Endothelial cell of umbilical vein (primary cell): ENCODE measurements around the gene AFF1.

Experiments
- CTCF ChIP-seq, 2 donors: IDR thresholded peaks; 1 replicate in 1 of 2; 2 replicates in 1 of 2; pipeline ENCODE4 v1.5.1; 2011; ENCODE audit warnings: low read length in 2 of 2, mild to moderate bottlenecking in 2 of 2, moderate library complexity in 2 of 2, control low read depth in 1 of 2, inconsistent platforms in 1 of 2, low read depth in 1 of 2; ENCODE audit not compliant: insufficient read depth in 1 of 2; ENCODE audit errors: extremely low read depth in 1 of 2
- EZH2 ChIP-seq: IDR thresholded peaks from 2 replicates; pipeline ENCODE4 v1.6.1; 2012; ENCODE audit warnings: borderline replicate concordance, low read depth, mild to moderate bottlenecking, moderate library complexity, low read length, inconsistent platforms; ENCODE audit not compliant: severe bottlenecking
- FOS ChIP-seq: IDR thresholded peaks from 2 replicates; pipeline ENCODE4 v1.6.1; 2011; ENCODE audit warnings: mild to moderate bottlenecking, low read length, moderate library complexity, borderline replicate concordance; ENCODE audit not compliant: insufficient read depth
- JUN ChIP-seq: IDR thresholded peaks from 2 replicates; pipeline ENCODE4 v1.6.1; 2011; ENCODE audit warnings: borderline replicate concordance, low read depth; ENCODE audit not compliant: insufficient read length, insufficient read depth
- MAX ChIP-seq: IDR thresholded peaks from 2 replicates; pipeline ENCODE4 v1.6.1; 2011; ENCODE audit not compliant: insufficient read depth, insufficient read length
- MYC ChIP-seq: IDR thresholded peaks from one replicate; pipeline ENCODE4 v1.6.1; 2011; ENCODE audit warnings: mild to moderate bottlenecking, low read depth, low read length
- POLR2A ChIP-seq: IDR thresholded peaks from 2 replicates; pipeline ENCODE4 v1.6.1; 2012; ENCODE audit warnings: low read depth, mild to moderate bottlenecking, control low read depth, low read length
- POLR2AphosphoS5 ChIP-seq: IDR thresholded peaks from 2 replicates; pipeline ENCODE4 v1.6.1; 2012; ENCODE audit warnings: low read depth, mild to moderate bottlenecking, control low read depth, low read length, moderate library complexity; ENCODE audit not compliant: insufficient read depth

GRCh38 chr4:86909546-86910295 lies 25.1 kb upstream of the AFF1 start:
- no peak for TF ChIP-seq EZH2
- TF ChIP-seq POLR2A: no peak
- no peak for TF ChIP-seq CTCF (IDR thresholded peaks at IDR 0.05; ENCODE audit: extremely low read depth in 1 of 2, insufficient read depth in 1 of 2, low read depth in 1 of 2, low read length in 2 of 2)
- no peak for TF ChIP-seq POLR2AphosphoS5
- TF ChIP-seq MYC: no peak
- TF ChIP-seq MAX: no peak
- TF ChIP-seq JUN: no peak
- TF ChIP-seq FOS: no peak
